NCI-H748 treated with DMSO at 0.1 percent for 48 hours (cell line): ENCODE measurements around the gene SLC6A1.
A peak's percentile ranks its signal among the peaks of the same experiment; 100 is the strongest.

ENCODE experiments used
- DNase-seq: peaks from one replicate; lab custom pipeline; 2025; lab: John Stamatoyannopoulos, UW

The SLC6A1 gene

GRCh38 chr3:10992017-10992942 lies at the start of gene SLC6A1:
Gene SLC6A1 (plus strand): TSS chr3:10992748. CDS start chr3:11017212, 24,464 bp downstream.
- DNase-seq = peak; percentile 12

GRCh38 chr3:10944866-10945265 lies 47.7 kb upstream of the SLC6A1 start:
- no peak for DNase-seq

- DNase-seq = no peak
Observed at GRCh38 chr3:10945683-10946287, 46.8 kb upstream of the SLC6A1 start.

- no peak for DNase-seq
Observed at GRCh38 chr3:10946526-10946925, 46.0 kb upstream of the SLC6A1 start.

- no peak for DNase-seq
Observed at GRCh38 chr3:10948326-10948725, 44.2 kb upstream of the SLC6A1 start.

DNA sequence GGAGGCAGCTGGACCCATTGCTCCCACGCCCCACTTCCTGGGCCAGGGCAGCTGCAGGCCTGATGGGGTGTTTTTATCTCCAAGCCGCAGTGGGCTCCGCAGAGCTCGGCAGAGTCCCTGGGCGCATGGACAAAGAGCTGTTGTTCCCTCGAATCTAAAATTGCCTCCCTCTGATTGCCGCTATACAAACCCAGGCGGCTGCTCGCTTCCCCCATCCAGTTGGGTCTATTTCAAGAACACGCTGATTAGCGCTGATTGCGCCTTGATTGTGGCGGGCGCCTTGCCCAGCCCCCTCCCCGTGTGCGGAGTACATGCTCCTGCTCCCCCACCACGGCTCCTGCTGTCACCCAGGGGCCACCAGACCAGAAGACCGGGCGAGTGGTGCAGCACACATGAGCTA lies 43.4 kb upstream of the SLC6A1 start:
- DNase-seq = no peak

GRCh38 chr3:10950476-10951294 lies 41.9 kb upstream of the SLC6A1 start:
- DNase-seq = no peak

GRCh38 chr3:10951295-10951926 lies 41.1 kb upstream of the SLC6A1 start:
- DNase-seq = no peak

DNA sequence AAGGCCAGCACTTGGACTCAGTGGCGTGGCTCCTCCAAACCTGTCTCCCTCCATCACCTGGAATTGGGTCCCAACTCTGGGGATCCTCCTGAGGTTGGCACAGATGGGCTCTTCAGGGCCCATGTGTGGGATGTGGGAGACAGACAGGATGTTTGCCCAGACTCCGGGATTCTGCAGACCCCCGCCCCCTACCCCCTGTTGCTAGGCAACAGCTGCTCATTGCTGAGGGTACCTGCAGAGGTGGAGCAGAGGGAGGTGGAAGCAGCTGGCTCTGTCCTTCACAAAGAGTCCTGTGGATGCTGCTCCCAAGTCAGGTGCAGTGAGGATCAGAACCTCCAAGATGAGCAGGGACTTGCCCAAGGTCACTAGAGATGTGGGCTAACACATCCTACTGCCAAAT lies 40.0 kb upstream of the SLC6A1 start:
- DNase-seq = no peak

GRCh38 chr3:10954740-10955139 lies 37.8 kb upstream of the SLC6A1 start:
- no peak for DNase-seq

DNA sequence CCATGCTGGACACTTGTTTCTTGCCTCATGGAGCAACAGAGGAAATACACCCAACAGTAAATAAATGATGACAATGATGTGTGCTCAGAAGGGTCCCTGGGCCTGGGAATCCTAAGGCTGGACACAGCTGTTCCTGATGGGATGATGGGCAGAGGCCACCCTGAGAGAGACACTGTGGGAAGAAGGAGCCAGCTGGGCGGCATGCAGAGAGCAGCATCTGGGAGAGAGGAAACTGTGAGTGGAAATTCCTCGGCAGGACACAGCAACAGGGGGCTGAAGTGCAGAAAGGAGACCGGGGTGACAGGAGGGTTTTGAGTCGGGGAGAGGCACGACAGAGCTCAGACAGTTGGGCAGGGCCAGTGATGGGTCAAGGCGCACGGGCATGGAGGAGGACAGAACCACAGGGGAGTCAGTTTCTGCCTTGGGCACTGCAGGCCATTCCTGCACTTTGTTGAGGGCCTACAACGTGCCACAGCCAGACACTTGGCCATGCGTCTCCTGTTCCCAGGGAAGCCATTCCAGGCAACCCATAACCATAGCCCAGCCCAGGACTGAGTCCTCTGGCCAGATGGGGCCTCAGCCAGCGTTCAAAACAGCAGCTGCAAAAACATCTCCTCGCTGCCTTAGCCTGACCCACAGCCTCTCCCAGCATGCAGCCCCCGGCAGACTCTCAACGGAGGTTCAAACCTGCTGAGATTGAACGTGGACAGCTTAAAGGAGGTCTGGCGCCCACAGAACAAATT lies 36.7 kb upstream of the SLC6A1 start:
- DNase-seq = no peak

- DNase-seq = no peak
Observed at GRCh38 chr3:10956531-10956930, 36.0 kb upstream of the SLC6A1 start.

DNA sequence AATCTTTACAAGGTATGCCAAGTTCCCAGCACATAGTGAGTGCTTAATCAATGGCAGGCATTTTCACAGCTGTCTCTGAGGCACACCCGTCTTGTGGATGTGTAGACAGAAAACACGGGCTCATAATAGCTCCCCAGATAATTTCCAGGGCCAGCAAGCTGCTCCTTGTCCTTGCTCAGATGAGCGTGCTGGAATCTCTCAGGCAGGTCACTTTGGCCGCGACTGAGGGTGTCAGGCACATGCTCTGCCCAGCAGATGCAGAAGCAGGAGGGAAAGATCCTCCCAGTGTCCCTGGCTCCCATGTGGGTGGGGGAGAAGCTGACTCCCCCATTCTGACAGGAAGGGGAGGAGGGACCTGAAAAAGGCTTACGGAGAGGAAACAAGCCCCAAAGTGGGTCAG lies 35.6 kb upstream of the SLC6A1 start:
- no peak for DNase-seq

DNA sequence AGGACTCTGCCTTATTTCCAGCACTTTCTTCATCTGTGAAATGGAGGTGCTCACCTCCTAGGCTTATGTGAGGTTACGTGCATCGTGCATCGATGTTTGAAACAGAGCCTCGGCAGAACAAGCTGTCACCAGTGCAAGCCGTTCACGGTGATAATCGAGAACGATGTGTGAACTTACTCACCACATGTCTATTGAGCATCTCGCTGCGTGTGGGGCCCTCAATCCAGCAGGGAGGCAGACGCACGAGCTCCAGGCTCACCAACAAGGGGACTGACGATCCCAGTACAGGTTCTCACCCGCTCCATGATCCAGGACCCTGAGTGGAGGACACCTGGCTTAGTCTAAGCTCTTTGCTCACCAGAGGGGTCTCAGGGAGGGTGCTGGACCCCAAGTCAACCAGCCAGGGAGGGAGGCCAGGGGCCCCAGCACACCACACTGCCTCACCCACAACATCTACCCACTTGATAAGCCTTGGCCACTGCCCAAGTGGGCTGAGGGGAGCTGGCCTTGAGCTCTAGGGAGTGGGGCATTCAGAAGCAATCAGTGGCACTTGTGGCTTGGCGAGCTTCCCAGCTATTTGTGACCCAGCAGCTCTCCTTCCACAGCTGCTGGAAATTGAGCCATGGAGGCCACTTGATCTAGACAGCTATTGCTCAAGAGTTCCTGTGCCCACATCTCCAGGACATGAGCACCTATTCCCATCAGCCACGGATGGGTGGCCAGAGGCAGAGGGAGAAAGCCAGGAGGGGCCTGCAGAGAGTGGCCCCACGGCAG lies 34.4 kb upstream of the SLC6A1 start:
- no peak for DNase-seq

DNA sequence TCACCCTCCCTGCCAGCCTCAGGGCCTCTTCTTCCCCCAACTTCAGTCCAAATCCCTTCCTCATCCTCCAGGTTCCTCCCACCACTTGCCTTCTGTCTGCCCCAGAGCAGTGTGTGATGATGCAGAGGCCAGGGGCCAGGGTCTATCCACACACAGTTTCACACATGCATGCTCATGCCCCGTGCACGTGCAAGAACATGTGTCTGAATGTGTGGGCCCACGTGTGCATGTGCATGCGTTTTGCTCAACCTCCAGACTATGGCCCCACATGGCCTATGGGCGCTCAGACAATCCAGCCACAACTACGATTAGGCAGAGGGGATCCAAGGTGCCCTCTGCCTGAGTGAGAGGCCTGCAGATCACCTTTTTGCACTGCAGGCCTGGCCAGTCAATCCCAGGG lies 32.3 kb upstream of the SLC6A1 start:
- no peak for DNase-seq

DNA sequence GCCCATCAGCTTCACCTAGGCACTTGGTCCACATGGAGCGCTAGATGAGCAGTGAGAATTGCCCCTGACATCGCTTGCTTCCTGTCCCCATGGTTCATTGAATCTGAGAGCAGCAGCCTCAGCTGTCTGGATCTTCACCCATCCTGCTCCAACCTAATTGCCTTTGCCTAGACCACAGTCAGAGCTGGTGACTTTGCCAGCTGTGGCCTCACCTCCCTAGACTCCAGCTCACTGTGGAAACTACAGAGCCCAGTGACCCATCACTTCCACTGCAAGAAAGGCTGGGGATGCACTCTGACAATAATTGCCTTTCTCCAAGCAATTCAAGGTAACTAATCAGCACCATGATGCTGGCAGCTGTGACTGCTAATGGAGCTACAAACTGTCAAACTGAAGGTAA lies 30.6 kb upstream of the SLC6A1 start:
- DNase-seq = no peak

- no peak for DNase-seq
Observed at GRCh38 chr3:10962481-10963036, 30.0 kb upstream of the SLC6A1 start.

DNA sequence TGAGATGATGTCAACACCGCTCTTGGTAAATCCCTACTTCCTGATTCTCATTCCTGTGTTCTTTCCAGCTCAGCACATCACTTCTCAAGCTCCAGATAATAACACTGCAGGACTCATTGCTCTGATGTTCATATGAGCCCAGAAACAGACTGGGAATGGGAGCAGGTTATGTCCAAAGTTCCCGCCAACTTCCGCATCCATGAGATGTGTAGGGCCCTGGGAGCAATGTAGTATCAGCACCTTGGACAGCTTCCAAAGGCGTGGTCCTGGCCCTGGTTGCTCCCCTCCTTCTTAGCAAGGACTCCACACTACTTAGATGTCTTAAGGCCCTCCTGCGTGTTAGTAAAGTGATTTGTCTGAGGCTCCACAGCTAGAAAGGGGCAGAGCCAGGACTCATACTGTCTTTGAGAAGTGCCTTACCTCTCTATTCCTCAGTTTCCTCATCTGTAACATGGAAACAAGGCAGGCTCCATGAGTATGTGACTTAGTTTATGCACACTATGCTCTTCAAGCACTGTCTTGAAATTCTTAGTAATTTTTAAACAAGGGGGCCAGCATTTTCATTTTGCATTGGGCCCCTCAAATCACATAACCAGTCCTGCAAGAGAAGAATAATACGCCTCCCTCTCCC lies 27.9 kb upstream of the SLC6A1 start:
- DNase-seq = no peak

DNA sequence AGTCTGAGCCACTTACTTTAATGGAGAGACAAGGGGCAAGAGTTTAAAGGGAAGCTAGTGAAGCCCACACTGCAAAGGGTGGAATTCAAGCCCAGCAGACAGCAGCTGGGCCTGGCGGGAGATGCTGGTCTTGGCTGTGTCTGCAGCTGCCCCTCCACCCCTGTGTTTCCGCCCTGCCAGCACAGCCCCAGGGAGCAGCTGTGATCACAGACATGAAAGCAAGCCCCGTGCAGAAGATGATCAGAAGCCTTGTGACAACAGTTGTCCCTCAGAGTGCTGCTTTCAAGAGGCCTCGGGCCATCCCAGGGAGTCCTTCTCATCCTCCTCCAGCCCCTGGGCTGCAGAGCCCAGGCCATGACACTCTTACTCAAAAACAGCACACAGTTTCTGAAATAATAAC lies 24.1 kb upstream of the SLC6A1 start:
- no peak for DNase-seq
